GM18517 (cell line): ENCODE measurements around the gene MEF2C.

ENCODE experiments used
- ATAC-seq: cut with Tn5 transposase; IDR thresholded peaks from one replicate; pipeline ENCODE4 v1.9.1; 2021; ENCODE audit warnings: mild to moderate bottlenecking, moderate library complexity; ENCODE audit not compliant: unreplicated experiment

The MEF2C gene

DNA sequence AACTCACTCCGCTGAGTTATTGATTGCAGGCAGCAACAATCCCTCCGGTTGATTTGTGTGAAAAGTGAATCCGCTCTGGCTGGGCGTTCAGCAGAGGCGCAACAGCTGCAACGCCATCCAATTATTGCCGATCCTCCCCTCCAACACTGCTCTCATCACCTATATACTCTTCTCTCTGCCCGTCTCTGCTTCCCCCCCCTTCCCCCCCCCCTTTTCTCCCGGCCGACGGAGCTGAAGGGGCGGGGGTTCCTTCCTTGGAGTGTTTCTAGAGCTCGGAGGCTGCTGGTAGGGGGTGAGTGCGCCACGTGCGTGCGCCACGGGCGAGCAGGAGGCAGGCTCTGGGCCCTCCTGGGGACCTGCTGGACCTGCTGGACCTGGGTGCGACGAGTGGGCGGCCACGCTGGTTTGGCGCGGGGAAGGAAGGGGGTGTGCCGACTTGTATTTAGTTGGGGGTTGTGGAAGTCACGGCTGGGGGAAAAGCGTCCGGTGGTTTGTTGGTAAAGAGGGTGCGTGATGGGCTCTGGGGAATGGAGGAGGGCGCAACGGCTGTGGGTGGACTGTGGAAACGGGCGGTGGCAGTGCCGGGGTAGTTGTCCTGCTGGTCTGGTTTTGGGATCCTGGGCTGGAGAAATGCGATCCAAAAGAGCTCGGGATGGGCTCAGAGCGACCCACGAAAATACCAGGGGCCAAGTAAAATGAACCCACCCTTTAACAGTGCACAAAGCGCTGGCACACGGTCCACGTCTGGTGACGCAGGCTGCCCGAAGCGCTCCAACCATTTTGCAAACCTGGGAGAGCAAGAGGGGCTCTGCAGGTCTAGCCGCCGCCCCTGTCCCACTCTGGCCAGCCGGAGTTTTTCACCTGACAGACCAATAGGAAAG lies 6.4 kb upstream of the MEF2C start:
- no peak for ATAC-seq

DNA sequence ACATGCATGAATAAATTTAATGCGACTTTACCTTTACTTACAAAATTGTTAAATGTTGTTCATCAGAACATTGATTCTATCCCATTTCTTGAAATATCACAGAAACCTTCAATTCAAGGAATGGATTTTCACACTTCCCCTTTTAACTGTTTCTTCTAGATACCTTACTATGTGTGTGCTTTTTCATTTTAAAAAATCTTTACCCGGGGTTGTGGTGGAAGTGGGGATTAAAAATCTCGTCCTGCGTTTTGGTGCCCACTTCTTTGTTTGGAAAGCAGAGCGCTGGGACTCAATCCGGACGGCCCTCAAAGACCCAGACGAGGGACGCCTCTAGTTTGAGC lies 5.8 kb upstream of the MEF2C start:
- ATAC-seq: no peak

DNA sequence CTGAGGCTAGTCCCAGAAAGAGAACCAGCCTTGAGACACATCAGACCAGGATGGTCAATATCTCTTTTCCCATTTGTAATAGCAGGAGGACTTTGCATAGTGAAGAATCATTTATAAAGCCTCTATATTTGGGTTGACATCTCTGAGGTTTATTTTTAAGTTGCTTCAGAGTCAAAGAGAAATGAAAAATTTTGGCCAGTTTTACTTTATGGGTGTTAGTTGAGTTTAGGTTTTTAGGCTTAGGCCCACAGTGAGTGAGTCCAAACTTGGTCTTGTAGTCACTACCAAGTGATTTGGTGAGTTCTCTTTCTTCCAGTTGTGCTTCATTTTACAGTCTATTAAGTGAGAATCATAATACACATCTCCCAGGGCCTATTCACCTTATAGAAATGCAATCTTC lies 5.3 kb upstream of the MEF2C start:
- ATAC-seq: no peak

GRCh38 chr5:88887342-88887741 lies 4.4 kb upstream of the MEF2C start:
- ATAC-seq: no peak

DNA sequence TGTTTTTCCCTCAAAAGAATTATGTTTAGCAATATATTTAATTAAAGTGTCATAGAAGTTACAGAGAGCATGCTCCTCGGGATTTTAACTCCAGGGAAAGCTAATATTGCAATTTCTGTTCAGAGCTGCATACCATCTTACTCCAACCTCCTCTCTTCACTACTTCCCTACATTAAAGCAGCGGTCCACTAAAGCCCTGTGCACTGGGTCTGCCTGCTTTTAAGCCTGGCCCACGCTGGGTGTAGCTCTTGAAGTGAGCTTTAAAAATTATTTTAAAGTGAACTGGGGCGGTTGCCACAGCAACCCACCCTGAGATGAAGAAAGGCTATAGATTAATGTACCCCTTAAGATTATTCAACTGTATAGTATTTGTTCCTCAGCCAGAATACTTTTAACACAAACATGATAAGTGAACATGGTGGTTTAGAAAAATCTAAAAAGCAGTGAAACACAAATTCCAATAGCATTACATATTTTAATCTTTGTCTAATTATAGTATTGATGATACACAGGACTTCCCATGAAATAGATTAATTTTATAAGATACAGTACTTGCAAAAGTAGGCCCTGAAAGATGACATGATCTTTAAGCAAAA lies 3.9 kb upstream of the MEF2C start:
- no peak for ATAC-seq

GRCh38 chr5:88886252-88886651 lies 3.3 kb upstream of the MEF2C start:
- ATAC-seq: no peak

GRCh38 chr5:88885002-88885401 lies 2.0 kb upstream of the MEF2C start:
- no peak for ATAC-seq

DNA sequence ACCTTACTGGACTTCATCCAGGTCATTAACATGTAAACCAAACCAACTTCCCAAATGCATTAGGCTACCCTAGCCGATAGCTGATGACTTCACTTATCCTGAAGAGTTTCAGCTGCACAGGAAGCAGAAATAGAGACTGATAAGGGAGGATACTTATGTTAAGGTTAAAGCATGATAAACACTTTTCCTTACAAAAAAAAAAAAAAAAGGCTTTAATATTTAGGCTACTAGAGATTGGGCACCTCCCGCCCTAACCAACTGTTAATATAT lies 1.6 kb upstream of the MEF2C start:
- ATAC-seq: no peak

- peak; percentile 17 for ATAC-seq
Measured at GRCh38 chr5:88883836-88884607, 1.0 kb upstream of the MEF2C start.

DNA sequence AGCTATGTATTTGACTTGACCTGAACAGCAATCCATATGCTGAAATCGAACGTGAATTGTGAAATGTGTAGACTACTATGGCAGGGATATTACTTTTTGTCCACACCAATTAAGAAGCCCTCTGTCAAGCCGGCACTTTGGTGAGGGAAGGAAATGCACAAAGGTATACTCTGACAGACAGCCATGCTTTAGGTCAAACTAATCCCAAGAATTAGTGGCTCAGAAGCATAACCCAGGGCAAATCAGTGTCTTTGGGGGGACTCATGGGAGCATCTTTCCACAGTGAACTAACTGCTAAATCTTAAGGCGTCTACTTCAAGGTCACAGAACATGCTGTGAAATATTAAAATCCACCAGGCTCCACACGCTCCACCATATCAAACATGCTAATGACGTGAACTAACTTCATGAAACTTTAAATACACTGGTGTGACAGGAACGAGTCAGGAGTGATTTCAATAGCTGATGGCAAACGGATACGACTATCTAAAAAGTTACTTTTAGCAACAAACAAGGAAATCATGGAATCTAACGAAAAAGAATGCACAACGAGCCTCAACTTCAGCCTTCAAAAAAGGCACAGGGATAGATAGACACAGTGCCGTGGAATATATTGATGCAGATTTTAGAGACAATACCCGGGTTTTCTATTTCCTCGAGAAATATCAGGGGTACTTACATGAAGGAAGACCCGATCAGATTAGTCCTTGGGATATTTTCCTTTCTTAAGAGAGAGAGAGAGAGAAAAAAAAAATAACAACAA lies 527 bp downstream of the MEF2C start:
- no peak for ATAC-seq

GRCh38 chr5:88881571-88881971 lies 1.4 kb downstream of the MEF2C start:
- ATAC-seq: no peak

DNA sequence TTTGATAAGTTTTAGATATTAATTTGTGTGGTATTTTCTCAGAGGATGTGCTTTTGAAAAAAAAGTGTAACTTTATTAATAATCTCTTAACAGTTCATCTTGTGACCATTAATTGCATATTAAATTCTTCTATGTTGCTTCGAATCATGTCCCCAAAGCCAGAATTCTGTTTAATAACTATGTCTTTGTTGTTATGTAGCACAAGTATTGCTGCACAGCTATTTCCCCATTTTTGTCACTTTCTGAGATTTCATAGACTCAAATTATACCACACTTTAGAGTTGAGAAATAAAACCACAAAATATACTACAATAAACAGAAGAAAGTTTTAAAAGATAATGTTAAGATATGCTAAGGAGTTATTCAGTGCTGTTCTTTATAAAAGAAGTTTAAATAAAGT lies 2.8 kb downstream of the MEF2C start:
- ATAC-seq: no peak

GRCh38 chr5:88879724-88880123 lies 3.3 kb downstream of the MEF2C start:
- ATAC-seq: no peak

GRCh38 chr5:88878976-88879375 lies 4.0 kb downstream of the MEF2C start:
- ATAC-seq: no peak

DNA sequence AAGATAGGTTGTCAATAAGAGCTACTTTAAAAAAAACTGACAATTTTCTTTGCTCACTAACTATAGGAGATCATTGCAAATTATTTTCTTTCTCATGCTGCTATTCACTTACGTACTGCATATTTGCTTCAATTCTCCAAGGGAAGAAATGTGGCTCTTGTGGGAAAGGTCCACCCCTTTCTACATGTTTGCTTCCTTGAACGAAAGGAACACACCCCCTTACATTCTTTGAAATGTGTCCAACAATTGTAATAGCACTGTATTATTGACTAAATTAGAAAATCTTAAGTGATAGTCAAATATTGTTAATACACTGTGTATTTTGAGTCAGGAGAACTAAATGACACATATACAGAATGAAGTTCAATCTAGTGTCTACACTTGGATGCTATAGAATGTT lies 5.2 kb downstream of the MEF2C start:
- no peak for ATAC-seq

DNA sequence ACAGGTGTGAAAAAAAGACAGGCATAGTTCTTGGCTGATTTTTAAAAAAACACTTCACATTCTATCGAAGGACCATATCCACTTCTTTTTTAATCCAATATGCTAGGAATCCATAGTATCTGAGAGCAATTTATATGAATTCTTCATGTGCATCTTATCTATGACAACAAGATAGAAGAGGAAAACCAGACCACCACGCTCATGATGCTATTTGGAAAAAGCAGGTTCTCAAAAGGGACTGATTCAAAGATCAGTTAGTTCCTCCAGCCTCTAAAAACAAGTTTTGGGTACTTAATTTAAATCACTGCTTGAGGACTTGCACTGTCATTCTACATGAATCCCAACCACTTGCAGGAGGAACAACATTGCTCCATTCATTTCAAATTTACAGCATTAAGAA lies 6.3 kb downstream of the MEF2C start:
- ATAC-seq: no peak

DNA sequence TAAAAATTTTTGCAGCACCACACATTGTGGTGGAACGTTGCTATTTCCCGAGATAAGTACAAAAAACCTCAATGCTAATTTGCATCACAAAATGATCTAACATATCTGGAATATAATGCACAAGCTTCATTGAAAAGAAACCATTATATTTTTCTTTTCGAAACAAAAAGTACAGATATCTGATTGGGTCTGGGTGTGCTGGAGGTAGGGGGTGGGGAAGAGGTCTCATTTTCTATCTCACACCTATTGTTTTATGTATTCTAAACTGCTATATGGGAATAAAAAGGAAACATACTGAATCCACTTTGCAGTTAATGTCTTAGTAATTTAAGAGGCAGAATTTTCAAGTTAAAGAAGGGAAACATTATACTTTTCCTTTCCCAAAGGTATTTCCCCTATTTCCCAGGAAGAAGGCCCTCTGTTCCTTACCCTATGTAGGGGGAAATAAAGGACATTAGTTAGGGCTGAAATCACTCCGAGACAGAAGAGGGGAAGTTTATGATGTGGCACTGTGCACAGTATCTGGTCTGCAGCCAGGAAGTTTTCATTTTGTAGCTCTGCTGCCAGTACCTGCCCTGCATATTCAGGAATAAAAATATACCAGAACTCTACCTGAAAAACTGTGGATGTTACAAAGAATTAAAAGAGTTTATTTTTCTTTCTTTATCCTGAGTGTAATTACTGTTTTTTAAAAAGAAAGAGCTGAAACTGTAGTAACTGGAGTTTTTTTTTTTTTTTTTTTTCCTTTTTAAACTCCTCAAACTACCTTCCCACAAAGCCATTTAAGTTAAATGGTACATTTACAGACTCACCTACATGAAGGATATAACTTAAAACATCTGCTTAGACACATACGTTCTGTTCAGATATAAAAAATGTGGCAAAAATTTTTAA lies 7.4 kb downstream of the MEF2C start:
- ATAC-seq: no peak

GRCh38 chr5:88873447-88873846 lies 9.5 kb downstream of the MEF2C start:
- ATAC-seq: no peak

DNA sequence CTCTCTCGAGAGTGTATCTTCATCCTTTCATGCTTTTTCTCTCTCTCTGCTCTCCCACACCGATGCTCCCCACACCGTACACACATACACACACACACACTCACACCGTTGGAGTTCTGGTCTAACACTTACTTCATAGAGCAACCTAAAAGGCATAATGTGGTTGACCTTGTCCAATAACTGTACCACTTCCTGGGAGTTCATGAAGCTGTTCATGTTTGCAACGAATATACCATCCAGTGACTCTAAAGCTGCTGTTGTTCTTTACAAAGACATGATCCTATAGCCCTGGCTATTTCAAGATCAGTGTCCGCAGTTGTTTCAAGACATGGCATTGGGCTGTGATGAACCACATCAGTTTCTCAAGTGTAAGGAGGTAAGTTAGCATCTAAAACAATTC lies 10.0 kb downstream of the MEF2C start:
- ATAC-seq: no peak

- ATAC-seq: no peak
Measured at GRCh38 chr5:88870285-88870684, 12.7 kb downstream of the MEF2C start.
